A172 (cell line): ENCODE data around the gene GLS2. TPM values are rescaled to one million over a fixed set of nuclear protein-coding genes. Genes with fewer than 3 reads are reported as not detected.
A peak's percentile ranks its signal among the peaks of the same experiment; 100 is the strongest.
"Not testable (repeated sequence)": the region's sequence is repeated elsewhere in the genome, so short reads cannot be mapped to it uniquely, and the experiment has no call there.

Experiments
- DNase-seq: peaks from one replicate; pipeline ENCODE4 v3.0.0-alpha.2; 2015; ENCODE audit warnings: low spot score
- total RNA-seq: library from RNA; depleted of rRNA; stranded (reverse); fragments of >200 nt; shearing (Covaris generic); gene quantifications from 2 replicates; pipeline ENCODE4 v1.2.3, GENCODE V29; 2014

The GLS2 gene
- total RNA-seq, 1 experiment from 2014 or later: 2.4 TPM

DNA sequence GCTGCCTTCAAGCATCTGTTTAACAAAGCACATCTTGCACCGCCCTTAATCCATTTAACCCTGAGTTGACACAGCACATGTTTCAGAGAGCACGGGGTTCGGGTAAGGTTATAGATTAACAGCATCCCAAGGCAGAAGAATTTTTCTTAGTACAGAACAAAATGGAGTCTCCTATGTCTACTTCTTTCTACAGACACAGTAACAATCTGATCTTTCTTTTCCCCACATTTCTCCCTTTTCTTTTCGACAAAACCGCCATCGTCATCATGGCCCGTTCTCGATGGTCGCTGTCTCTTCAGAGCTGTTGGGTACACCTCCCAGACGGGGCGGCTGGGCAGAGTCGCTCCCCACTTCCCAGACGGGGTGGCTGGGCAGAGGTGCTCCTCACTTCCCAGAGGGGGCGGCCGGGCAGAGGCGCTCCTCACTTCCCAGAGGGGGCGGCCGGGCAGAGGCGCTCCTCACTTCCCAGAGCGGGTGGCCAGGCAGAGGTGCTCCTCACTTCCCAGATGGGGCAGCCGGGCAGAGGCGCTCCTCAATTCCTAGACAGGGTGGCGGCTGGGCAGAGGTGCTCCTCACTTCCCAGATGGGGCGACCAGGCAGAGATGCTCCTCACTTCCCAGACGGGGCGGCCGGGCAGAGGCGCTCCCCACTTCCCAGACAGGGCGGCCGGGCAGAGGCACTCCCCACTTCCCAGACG, 5.6 kb upstream of the GLS2 start:
- DNase-seq: not testable (repeated sequence)

DNA sequence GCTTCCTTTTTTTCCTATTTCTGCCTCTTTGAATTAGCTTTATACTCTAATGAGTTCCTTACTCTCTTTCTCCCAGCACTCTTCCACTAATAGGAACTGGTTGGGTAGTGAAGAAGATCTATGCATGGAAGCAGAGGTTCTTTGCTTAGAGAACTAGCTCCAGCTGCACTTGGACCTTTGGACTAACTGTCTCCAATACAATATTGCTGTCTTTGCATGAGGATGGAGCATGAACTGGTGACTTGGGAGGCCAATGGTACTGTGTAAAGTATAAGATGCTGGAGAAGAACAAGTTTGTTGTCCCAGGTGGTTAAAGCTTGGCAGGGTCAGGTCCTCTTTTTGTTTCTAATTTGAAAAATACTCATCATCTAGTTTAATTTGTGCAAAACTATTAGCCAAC, 2.4 kb upstream of the GLS2 start:
- DNase-seq: no peak

DNA sequence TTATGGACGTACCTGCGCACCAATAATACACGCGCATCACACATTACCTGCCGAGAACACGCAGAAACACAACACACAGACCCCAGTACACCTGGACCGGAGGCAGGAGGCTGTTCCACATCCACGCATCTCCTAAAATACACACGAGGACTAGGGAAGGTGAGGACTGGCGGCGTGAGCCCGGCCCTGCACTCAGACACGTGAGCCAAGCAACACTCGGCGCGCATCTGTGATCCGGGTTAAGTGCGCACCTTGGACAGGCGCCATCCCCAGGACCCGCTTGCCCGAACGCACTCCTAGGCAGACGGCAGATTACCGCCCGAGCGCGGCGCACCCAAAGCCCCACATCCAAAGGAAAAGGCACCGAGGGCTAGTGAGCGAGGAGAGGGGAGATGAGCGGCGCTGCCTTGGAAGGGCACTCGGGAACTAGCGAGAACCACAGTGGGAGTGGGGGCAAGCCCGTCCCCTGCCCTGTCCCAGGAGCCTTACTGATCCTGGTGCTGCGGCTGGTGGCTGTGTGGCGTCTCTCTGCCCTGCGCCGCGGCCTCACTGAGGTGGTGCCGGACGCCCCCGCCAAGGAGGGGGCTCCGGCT, 417 bp downstream of the GLS2 start:
- DNase-seq: no peak

DNA sequence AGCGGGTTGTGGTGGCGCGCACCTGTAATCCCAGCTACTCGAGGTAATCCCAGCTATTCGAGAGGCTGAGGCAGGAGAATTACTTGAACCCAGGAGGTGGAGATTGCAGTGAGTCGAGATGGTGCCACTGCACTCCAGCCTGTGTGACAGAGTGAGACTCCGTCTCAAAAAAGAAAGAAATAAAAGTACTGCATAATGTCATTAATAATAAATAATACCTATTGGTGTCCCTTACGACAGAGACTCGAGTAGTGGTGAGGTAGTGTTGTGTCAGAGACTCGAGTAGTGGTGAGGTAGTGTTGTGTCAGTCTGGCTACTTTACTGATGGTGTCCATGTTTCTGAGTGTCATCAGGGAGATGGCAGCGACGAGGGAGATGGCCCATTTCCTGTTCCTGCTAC, 1.3 kb downstream of the GLS2 start:
- no peak for DNase-seq

DNA sequence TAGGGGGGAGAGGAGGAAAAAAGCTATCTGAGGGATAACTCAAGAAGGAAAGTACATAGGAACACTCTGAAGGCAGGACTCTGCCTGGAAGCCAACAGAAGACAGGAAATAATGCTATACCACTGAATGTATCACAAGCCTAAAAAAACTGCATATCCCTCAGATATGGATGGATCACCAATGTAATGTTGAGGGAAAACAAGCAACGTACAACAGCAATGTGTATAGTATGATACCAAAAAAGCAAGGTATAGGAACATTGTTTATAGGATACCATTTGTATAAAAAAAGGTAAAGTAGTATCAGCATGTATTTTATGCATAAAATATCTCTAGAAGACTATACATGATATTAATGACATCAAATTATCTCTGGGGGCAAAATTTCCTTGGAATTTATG, 3.4 kb downstream of the GLS2 start:
- no peak for DNase-seq

DNA sequence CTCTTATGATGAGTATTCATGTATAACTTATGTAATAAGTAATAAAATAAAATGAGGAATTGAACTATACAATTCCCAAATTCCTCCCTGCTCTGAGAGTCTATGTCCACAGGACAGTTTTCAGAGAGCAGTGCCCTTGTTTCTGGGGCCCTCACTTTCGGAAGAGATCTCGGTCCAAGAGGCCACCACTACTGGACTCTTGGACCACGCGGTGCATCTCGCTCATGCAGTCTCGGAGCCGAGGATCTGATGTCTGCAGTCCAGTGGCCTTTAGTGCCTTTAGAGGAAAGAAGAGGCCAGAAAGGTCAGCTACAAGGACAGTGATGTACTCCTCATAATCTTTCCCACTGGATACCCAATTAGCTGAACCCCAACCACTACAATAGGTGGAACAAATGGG, 8.3 kb downstream of the GLS2 start:
- no peak for DNase-seq

DNA sequence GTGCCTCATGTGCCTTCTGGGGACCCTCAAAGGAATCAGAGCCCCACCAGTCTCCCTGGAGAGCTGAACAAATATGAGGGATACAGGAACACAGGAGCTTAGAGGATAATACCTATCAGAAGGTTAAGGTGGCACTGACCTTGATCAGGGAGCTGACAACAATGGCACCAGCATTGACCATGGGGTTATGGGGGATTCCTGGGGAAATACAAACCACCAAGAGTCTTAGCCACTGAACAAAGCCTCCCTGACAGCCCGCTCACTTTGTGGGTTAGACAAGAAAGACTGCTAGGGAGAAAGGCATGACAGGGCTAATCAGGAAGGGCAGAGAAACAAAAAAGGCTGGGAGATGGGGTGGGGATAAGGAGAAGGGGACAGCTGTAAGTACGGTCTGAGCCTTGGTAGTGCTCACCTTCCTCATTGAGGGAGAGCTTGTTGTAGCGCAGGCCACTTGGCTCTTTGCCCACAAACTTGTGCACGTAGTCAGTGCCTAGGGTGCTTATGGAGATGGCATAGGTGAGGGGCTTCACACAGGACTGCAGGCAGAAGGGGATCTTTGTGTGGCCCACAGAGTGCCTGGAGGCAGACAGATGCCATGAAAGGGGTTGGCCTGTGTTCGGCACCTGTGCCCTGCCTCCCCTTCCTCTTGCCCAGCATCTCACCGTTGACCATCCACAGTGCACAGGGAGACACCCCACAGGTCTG, 10.3 kb downstream of the GLS2 start:
- no peak for DNase-seq

DNA sequence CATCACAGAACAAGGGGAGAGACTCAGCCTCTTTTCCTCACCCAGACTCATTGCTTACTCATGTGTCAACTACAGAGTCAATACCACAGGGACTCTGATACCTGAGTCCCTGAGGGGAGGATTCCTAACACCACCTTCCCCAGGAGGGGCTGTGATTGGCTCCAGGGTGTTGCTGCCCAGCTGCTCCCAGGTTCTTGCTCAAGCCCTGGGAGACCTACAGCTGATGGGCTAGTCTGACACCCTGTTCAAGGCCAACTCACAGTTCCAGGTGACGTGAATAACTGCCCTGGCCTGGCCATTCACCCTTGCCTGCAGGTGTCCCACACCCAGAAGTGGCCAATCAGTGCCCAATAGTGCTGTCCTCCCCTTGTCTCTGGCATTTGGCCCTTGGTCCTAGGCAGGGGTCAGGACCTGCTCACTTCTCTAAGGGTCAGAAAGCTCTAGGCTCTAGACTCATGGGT, 11.0 kb downstream of the GLS2 start:
- no peak for DNase-seq

DNA sequence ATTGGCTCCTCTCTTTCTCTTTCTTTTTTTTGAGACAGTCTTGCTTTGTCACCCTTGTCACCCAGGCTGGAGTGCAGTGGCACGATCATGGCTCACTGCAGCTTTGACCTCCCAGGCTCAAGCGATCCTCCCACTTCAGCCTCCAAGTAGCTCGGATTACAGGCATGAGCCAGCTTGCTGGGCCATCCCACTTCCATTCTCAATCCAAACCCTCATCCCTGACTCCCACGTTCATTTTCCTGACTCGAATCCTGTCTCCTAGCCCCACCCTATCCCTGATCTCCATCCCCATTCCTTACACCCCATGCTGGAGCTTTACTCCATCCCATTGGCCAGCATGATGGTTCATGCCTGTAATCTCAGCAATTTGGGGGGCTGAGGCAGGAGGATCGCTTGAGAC, 11.8 kb downstream of the GLS2 start:
- DNase-seq: no peak

DNA sequence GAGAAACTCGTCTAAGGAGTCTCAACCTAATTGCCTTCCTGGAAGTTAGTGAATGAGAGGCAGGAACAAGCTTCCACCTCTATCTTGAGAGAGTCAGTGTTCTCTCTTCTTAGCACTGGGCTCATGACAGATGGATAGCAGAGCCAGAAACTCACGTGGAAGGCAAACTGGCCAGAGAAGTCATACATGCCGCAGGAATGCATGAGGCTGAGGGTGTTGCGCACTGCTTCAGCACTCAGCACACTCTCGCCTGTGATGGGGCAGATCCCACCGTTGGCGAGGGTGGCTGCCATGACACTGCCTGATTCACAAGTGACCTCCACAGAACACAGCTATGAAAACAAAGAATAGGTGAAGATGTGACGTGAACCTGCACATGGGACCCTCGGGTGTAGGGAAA, 13.6 kb downstream of the GLS2 start:
- DNase-seq: no peak

DNA sequence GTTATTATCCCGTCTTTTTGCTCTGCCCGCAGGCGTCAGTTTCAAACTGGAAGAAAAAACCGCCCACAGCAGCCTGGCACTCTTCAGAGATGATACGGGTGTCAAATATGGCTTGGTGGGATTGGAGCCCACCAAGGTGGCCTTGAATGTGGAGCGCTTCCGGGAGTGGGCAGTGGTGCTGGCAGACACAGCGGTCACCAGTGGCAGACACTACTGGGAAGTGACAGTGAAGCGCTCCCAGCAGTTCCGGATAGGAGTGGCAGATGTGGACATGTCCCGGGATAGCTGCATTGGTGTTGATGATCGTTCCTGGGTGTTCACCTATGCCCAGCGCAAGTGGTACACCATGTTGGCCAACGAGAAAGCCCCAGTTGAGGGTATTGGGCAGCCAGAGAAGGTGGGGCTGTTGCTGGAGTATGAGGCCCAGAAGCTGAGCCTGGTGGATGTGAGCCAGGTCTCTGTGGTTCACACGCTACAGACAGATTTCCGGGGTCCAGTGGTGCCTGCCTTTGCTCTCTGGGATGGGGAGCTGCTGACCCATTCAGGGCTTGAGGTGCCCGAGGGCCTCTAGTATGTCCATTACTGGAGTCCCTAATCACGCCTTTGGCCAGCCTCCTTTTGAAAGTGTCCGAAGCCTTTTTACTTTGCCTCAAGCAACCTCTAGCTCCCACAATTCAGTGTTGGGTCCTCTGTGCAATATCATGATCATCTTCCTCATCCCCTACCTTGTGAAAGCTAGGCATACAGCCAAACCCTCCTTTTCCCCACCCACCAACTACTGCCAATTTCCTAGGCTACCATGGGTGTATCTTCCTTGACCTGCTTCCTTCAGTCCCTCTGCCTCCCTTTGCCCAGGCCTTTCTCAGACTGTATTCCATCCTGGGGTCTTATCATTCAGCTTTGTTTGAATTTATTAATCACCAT, 18.7 kb downstream of the GLS2 start:
- no peak for DNase-seq

DNA sequence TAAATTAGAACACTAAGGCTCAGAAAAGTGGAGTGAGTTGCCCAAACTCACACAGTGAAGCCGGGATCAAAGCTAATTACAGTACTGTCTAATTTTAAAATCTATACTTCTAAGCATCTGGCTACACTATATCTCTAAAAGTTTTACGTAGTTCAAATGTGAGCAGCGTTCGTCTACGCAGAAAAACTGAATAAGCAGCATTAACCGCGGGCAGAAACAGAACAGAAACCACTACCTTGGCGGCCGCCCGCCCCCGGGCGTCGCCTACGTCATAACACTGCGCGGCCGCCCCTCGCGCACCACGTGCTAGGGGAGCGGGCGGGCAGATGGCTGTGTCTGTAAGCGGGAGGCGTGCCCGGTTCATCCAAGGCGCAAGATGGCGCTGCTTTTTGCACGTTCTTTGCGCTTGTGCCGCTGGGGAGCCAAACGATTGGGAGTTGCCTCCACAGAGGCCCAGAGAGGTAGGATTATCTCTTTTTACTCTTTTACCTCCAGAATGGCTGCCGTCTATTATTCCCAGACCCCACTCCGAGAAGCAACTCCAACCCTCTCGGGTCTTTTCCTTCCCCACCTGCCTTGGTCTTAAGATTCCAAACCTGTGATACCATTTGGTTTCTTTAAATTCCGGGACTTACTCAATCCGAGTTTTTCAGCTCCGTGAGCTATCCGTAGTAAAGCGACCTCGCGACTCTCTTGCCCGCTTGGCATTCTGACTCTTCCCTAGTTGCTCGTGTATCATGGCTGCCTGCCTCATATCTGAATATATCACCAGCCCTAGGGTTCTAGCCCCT, 19.6 kb downstream of the GLS2 start, which contains the start of gene SPRYD4:
TSS of gene SPRYD4 (plus strand) at position 363 of the 791 bp plus-strand sequence. CDS start at position 377, 14 bp downstream.
- peak; percentile 81 for DNase-seq

DNA sequence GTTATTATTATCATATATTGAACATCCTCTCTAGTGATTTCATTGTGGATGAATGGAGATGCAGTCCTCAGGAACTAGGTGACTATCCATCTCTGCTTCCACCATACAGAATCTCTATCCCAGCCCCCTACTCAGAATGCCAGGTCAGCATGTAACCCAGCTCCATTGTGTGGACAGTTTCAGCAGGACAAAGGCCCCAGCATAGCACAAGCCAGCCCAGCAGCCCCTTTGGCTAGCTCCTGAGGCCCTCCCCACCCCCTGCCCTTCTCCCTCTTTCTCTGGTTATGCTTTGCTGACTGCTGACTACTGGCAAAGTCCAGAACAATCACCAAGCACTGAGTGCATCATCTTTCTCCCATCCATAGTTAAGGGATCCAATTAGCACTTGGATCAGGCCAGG, 25.4 kb downstream of the GLS2 start:
- no peak for DNase-seq

DNA sequence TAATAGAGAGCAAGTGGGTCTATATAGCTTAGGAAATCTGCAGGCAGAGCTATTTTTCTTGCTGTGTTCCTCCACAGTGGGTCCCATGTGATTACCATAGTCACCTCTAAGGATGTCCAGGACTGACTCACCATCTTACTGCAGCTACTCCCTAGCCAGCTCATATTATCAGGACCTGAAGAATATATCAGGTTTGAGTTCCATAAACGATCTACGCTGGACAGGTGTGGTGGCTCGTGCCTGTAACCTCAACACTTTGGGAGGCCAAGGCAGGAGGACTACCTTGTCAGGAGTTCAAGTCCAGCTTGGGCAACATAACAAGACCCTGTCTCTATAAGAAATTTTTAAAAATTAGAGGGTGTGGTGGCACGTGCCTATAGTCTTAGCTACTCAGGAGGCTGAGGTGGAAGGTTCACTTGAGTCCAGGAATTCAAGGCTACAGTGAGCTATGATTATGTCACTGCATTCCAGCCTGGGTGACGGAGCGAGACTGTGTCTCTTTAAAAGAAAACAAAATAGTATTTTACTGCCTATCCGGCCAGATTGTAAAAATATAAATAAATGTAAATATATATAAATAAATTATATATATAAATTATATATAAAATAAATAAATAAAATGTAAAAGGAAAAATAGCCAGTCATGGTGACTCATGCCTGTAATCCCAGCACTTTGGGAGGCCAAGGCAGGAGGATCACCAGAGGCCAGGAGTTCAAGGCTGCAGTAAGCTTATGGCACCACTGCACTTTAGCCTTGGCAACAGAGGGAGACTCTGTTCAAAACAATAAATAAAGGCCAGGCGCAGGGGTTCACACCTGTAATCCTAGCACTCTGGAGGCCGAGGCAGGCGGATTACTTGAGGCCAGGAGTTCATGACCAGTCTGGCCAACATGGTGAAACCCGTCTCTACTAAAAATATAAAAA, 26.5 kb downstream of the GLS2 start:
- DNase-seq: peak; percentile 63

DNA sequence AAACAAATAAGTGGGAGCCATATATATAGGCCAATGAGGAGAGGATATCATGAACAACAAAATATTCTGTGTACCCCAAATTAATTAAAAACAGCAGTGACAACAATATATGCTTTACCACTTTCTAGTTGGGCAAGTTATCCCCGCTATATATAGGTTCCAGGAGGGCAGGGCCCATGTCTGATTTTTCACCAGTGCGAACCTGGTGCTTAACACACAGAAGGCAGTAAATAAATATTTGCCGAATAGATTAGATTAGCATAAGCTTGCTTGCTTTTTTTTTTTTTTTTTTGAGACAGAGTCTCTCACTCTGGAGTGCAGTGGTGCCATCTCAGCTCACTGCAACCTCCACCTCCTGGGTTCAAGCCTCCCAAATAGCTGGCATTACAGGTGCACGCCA, 30.1 kb downstream of the GLS2 start:
- DNase-seq: no peak

DNA sequence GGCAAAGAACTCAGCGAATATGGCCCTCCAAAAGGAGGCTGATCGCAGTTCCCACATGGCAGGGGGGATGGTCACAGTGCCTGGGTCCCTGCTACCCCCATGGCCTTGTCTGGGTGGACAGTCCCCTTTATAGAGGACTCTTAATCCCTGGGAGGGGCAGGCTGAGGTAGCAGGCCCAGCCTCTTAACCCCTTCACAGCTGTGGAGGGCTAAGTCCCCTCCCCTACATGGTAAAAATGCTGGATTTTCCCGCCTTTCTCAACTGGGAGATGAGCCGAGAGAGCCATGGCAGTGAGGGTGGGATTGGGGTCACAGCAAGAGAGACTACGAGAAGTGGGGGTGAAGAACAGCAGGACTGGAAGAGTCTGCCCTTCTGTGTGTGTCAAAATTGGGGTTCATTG, 33.4 kb downstream of the GLS2 start, which contains the start of gene MIP:
TSS of gene MIP (minus strand) at position 101 of the 400 bp plus-strand sequence. CDS start at position 57, 44 bp downstream.
- DNase-seq: no peak

DNA sequence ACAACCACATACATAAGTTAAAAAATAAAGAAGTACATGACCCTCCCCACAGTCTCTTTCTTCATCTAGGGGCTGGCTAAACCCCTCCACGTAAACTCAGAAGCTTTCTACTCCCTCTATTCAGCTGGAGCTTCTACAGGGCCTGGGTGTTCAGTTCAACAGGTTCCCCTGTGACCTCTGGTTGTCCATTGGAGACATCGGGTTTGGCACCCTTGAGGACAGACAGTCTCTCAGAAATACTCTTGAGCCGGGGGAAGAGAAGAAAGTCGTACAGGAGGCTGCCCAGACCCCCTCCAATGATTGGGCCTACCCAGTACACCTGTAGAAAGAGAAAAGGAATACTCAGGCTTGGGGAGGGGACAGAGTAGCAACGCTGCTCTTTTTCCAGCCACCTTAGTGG, 36.8 kb downstream of the GLS2 start:
- DNase-seq: no peak

DNA sequence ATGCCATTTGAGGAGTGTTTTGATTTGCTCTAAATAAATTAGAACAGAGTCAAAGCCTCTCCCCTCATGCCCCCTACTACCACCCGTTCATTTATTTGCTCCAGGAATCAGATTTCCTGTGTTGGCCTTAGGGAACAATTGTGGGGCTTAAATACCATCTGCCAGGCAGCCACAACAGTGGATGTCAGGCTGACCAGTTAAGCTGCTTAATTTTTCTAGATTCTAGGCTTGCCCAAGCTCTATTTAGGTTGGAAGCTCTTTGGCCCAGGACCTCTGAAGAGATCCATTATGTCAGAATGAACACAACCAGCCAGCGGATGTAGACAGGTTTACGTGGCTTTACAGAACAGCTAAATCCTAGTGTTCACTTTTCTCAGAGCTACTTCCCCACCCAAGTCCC, 37.7 kb downstream of the GLS2 start:
- DNase-seq: no peak

DNA sequence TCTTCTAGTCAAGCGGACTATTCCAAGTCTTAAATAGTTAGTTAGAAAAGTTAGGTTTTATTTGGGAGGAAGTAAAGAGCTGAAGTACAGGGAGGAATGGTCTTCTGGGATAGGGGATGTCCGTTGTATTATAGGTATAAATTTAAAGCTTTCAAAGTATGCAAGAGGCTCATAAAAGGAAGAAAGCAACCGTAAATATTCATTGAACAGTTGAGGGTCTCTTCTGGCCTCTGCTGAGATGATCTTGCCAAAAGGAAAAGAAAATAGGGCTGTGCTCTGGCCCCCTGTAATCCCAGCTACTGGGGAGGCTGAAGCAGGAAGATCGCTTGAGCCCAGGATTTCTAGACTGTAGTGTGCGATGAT, 38.4 kb downstream of the GLS2 start:
- no peak for DNase-seq
